GM10266 (cell line): ENCODE data around the gene CEP95.
"Not testable (repeated sequence)": the region's sequence is repeated elsewhere in the genome, so short reads cannot be mapped to it uniquely, and the experiment has no call there.

Experiments
- DNase-seq: peaks from one replicate; pipeline ENCODE4 v3.0.0; 2012; ENCODE audit errors: extremely low spot score
- CTCF ChIP-seq: IDR thresholded peaks from 2 replicates; pipeline ENCODE4 v1.5.1; 2012; ENCODE audit warnings: mild to moderate bottlenecking, low read depth; ENCODE audit not compliant: control insufficient read depth, insufficient read depth; ENCODE audit errors: missing control alignments

Gene CEP95

GRCh38 chr17:64466019-64466735, 40.6 kb upstream of the CEP95 start:
- TF ChIP-seq CTCF: no peak
- DNase-seq: no peak

GRCh38 chr17:64466834-64467233, 39.9 kb upstream of the CEP95 start:
- not testable (repeated sequence) for DNase-seq

GRCh38 chr17:64470625-64471024, 36.2 kb upstream of the CEP95 start:
- no peak for TF ChIP-seq CTCF
- DNase-seq: no peak

- no peak for DNase-seq
- no peak for TF ChIP-seq CTCF
Observed at GRCh38 chr17:64471440-64471839, 35.3 kb upstream of the CEP95 start.

GRCh38 chr17:64472564-64472963, 34.2 kb upstream of the CEP95 start:
- no peak for DNase-seq
- no peak for TF ChIP-seq CTCF

GRCh38 chr17:64477849-64478248, 28.9 kb upstream of the CEP95 start:
- DNase-seq: no peak
- TF ChIP-seq CTCF: no peak

GRCh38 chr17:64480951-64481350, 25.8 kb upstream of the CEP95 start:
- TF ChIP-seq CTCF: no peak
- no peak for DNase-seq

GRCh38 chr17:64484380-64484779, 22.4 kb upstream of the CEP95 start:
- TF ChIP-seq CTCF: no peak

More at GRCh38 chr17:64484380-64484779, 22.4 kb upstream of the CEP95 start:
- no peak for DNase-seq
